ENCODE data around the gene DGCR8.
A peak's percentile ranks its signal among the peaks of the same experiment; 100 is the strongest.

Gene DGCR8

GRCh38 chr22:20109411-20110358 lies 29.6 kb downstream of the DGCR8 start:
- no peak for DNase-seq (ENCODE audit: low read depth, low spot score)

- DNase-seq (ENCODE audit: low read depth, low spot score) = no peak
Measured at GRCh38 chr22:20110359-20110985, 30.4 kb downstream of the DGCR8 start.

- DNase-seq (ENCODE audit: low read depth, low spot score) = peak; percentile 39
Measured at GRCh38 chr22:20111045-20111688, 31.1 kb downstream of the DGCR8 start.

- DNase-seq (ENCODE audit: low read depth, low spot score) = no peak
Measured at GRCh38 chr22:20111689-20112622, 31.9 kb downstream of the DGCR8 start.

GRCh38 chr22:20112623-20113511 lies 32.8 kb downstream of the DGCR8 start:
- no peak for DNase-seq (ENCODE audit: low read depth, low spot score)

GRCh38 chr22:20113551-20114310 lies 33.7 kb downstream of the DGCR8 start:
- no peak for DNase-seq (ENCODE audit: low read depth, low spot score)

- no peak for DNase-seq (ENCODE audit: low read depth, low spot score)
Measured at GRCh38 chr22:20114506-20115475, 34.8 kb downstream of the DGCR8 start.

- no peak for DNase-seq (ENCODE audit: low read depth, low spot score)
Measured at GRCh38 chr22:20115691-20116375, 35.8 kb downstream of the DGCR8 start, which contains the start of gene RANBP1. RANBP1 (plus strand) TSS chr22:20116104; CDS start chr22:20116185, 81 bp downstream.

- DNase-seq (ENCODE audit: low read depth, low spot score) = no peak
Measured at GRCh38 chr22:20116376-20116950, 36.4 kb downstream of the DGCR8 start.

GRCh38 chr22:20116951-20117632 lies 37.1 kb downstream of the DGCR8 start, which contains the start of gene TRMT2A:
TRMT2A (minus strand) TSS chr22:20117226; CDS start chr22:20116906, 320 bp downstream.
- DNase-seq (ENCODE audit: low read depth, low spot score) = peak; percentile 100

GRCh38 chr22:20117633-20118299 lies 37.7 kb downstream of the DGCR8 start:
- DNase-seq (ENCODE audit: low read depth, low spot score) = peak; percentile 51

- no peak for DNase-seq (ENCODE audit: low read depth, low spot score)
Measured at GRCh38 chr22:20118300-20119020, 38.4 kb downstream of the DGCR8 start.

GRCh38 chr22:20121856-20122415 lies 41.9 kb downstream of the DGCR8 start:
- no peak for DNase-seq (ENCODE audit: low read depth, low spot score)

GRCh38 chr22:20123366-20124082 lies 43.5 kb downstream of the DGCR8 start:
- DNase-seq (ENCODE audit: low read depth, low spot score) = no peak
